ENCODE measurements around the gene CTDSP1.
A peak's percentile ranks its signal among the peaks of the same experiment; 100 is the strongest.

The CTDSP1 gene

DNA sequence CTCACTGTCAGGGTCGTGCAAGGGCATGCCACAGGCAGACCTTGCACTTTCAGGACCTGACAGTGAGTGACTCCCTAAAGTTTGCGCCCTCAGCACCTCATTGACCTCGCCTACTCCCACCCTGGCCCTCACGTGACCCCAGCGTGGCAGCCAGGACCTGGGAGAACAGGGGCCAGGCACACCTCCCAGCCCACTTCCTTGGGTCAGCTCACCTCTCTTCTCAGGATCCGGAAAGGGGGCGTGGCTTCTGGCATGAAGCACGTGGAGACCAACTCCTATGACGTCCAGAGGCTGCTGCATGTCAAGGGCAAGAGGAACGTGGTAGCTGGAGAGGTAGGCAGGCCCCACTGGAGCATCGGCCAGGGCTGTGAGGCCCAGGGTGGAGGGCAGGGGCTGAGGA is 28.1 kb downstream of the CTDSP1 start:
- DNase-seq = no peak

DNA sequence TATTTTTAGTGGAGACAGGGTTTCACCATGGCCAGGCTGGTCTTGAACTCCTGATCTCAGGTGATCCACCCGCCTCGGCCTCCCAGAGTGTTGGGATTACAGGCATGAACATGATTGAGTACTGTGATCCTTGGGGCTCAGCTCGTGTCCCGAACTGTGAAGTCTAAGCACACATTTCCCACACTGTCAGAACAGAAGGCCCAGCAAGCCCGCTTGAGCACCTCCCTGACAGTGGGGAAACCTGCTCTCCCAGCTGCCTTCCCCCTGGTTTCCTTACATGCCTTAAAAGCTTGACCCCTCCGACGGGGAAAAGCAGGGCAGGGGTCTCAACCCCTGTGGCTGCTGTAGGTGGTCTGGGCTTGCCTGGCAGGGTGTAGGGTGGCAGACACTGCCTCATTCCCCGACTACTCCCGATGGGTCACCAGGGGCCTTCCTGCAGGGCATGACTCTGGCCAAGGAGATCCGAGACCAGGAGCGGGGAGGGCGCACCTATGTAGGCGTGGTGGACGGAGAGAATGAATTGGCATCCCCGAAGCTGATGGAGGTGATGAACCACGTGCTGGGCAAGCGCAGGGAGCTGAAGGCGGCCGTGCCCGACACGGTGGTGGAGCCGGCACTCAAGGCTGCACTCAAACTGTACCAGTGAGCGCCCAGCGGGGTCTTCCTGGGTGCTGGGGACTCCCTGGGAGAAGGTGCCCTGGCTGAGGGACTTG is 29.3 kb downstream of the CTDSP1 start:
- DNase-seq = no peak

DNA sequence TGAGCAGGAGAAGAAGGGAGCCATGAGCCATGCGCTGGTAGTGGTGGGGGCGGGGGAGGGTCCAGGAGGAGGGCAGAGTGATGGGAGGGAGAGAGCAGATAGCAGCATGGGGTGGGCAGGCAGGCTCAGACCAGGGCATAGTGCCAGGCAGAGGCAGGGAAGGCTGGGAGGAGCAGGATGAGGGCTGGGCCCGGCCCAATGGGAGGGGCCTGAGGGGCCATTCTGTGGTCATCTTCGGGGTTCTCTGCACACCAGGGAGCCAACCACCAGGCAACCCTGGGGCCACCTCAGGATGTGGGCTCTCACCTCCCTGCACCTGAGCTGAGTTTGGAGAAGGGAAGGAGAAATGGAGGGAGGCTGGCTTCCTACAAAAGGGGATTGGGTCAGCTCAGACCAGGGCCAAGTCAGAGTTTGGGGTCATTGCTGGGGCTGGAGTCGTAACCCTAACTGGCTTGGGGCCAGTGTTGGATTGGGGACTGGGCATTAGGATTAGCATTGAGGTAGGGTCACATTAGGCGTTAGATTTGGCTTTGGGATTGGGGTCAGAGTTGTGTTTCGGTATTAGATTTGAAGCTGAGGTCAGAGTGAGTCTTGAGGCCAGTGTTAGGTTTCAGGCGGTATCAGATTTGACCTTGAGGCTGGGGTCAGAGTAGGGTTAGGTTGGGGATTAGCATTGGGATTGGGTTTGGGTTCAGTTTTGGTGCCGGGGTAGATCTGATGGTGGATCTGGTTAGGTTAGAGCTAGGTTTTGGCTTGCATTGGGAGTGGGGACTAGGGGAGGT is 30.4 kb downstream of the CTDSP1 start:
- DNase-seq = no peak

DNA sequence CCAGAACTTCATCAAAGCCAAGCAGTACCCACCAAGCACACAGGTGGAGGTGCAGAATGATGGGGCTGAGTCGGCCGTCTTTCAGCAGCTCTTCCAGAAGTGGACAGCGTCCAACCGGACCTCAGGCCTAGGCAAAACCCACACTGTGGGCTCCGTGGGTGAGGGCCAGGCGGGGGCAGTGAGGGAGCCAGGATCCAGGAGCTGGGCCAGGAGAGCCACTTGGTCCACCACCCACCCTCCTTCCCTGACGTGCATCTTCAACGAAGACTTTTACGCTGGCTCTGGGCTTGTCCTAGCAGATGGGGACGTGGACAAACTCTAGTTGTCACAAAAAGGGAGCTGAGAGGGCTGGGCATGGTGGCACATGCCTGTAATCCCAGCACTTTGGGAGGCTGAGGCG is 31.1 kb downstream of the CTDSP1 start:
- no peak for DNase-seq

GRCh38 chr2:218431878-218432277 is 32.2 kb downstream of the CTDSP1 start:
- no peak for DNase-seq

GRCh38 chr2:218432676-218433365 is 33.2 kb downstream of the CTDSP1 start:
- no peak for DNase-seq

GRCh38 chr2:218434456-218434855 is 34.8 kb downstream of the CTDSP1 start:
- no peak for DNase-seq

- no peak for DNase-seq
Measured at GRCh38 chr2:218435003-218435982, 35.6 kb downstream of the CTDSP1 start.

GRCh38 chr2:218436992-218437391 is 37.3 kb downstream of the CTDSP1 start:
- DNase-seq = no peak

DNA sequence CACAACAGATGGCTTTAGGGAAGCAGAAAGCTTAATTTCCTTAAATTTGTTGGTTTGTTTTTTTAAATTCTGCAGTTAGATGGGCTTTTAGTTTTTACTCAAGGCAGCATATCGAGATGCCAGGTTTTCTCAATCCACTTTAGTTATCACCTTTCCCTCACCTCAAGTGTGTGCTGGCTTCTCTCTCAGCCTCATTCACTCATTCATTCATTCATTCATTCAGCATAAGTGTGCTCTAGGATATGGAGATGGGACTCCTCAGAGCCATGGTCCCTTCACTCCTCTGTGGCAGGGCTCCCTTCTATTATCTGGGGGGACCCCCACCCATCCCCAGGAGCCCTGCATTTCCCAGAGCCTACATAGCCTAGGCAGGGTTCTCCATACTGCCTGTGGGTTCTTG is 38.3 kb downstream of the CTDSP1 start:
- no peak for DNase-seq

- peak; percentile 35 for DNase-seq
Measured at GRCh38 chr2:218438596-218438995, 38.9 kb downstream of the CTDSP1 start.

DNA sequence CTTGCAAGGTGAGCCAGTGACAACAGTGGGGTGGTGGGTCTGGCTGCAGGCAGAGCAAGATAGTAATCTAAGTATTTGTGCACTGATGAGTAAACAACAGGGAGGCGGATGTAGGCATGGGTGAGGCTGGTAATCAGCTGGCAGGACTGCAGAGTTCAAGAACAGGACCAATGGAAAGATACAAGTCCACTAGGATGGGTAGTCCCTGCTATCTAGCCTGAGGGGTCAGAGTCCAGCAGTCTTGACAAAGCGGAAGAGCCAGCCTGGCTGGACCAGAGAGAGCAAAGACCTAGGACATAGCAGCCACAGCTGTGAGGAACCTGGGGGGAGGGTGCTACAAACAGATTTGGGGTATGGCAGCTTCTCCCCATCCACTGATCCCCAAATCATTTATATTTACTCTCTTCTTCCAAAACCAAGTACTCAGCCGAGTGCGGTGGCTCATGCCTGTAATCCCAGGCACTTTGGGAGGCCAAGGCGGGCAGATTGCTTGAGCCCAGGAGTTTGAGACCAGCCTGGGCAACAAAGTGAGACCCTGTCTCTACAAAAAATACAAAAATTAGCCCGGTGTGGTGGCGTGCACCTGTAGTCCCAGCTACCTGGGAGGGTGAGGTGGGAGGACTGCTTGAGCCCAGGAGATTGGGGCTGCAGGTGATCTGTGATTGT is 45.2 kb downstream of the CTDSP1 start:
- no peak for DNase-seq

DNA sequence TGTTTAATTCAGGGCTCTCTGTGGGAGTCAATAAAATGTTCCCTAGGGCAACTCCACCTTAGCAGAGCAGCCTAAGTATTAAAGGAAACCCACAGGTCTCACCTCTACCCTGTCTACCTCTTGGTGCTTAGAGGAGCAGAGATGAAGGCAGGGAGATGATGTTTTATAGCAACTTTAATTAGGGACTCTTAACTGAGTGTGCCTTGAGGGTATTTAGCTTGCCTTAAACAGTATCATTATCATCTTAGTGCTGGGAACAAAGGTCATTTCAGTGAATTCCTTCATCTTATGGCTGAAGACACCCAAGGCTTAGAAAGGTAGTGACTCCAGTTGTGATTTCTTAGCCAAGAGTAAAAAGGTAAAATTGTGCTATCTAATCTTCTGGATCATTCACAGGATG is 45.9 kb downstream of the CTDSP1 start:
- no peak for DNase-seq

DNA sequence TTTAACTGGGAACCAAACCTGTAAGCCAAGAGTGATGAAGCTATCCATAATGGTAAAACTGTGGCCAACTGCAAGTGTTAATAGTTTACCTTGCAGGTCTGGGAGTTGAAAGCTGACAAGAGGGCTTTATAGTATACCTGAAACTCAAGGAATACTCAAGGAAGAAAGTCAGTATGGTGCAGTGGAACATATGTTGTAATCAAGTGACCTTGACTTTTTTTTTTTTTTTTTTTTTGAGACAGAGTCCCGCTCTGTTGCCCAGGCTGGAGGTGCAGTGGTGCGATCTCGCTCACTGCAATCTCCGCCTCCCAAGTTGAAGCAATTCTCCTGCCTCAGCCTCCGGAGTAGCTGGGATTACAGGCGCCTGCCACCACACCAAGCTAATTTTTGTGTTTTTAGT is 46.9 kb downstream of the CTDSP1 start:
- DNase-seq = no peak

GRCh38 chr2:218447072-218447471 is 47.4 kb downstream of the CTDSP1 start:
- no peak for DNase-seq

DNA sequence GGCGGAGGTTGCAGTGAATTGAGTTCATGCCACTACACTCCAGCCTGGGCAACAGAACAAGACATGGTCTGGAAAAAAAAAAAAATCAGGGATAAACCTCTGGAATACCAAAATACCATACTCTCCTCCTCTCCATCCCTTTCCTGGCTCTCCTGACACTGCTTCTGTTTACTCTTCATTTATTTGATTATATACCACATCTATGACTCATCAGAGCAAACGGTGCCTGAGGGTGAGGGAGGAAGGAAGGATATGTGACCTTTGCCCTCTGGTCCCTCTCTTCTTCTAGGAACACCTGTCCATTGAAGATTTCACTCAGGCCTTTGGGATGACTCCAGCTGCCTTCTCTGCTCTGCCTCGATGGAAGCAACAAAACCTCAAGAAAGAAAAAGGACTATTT is 49.3 kb downstream of the CTDSP1 start:
- DNase-seq = no peak

DNA sequence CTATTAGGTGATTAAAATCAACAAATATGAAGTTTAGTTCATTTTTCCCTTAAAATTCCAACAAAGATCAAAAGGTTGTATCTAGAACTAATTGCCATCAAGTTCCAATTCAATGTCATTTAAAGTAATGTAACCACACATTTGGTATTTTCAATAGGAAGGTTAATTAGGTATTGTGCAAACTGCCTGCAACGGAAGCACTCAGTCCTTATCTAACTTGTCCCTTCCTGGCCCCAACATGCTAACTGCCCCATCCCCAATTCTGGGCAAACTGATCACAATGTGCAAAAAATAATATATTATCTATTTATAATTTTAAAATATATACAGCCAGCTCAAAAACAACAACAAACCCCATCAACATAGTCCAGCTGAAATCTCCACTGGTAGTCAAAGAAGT is 52.4 kb downstream of the CTDSP1 start:
- DNase-seq = no peak

Data from femur (tissue), 1 donor.